ENCODE measurements around the gene MEIOSIN. TPM values are rescaled to one million over a fixed set of nuclear protein-coding genes. Genes with fewer than 3 reads are reported as not detected.

The MEIOSIN gene
- polyA plus RNA-seq, 1 donor (not counting 4 experiments of a cell fraction or from before 2014, with no cell fraction given): not detected

- Histone ChIP-seq H2AFZ (ENCODE audit: control insufficient read depth, low read length) (no peak overlapping the region), H3K9me3 (ENCODE audit: control insufficient read depth, low read depth, low read length) (no peaks in the 10 kb centered on the region), H3K27me3 (ENCODE audit: control insufficient read depth, extremely low read depth, insufficient read depth, low read length) (no peaks in the 10 kb centered on the region), H3K27ac (ENCODE audit: control insufficient read depth, insufficient read depth, low read length) (no peak overlapping the region), H3K9ac (ENCODE audit: control insufficient read depth, extremely low read depth, insufficient read depth, low read length) (no peak overlapping the region), H3K79me2 (ENCODE audit: control insufficient read depth, insufficient read depth, low read length) (peaks cover 40% of the 10 kb centered on the region), H3K4me3 (ENCODE audit: control insufficient read depth in 2 of 3, extremely low read depth in 1 of 3, insufficient read depth in 2 of 3, low read depth in 1 of 3, low read length in 3 of 3) (no peak overlapping the region), H3K9me1 (ENCODE audit: control insufficient read depth, extremely low read depth, insufficient read depth, low read length) (no peaks in the 10 kb centered on the region), H4K20me1 (ENCODE audit: control insufficient read depth, extremely low read depth, insufficient read depth, low read length) (no peaks in the 10 kb centered on the region), H3K4me2 (ENCODE audit: control insufficient read depth, extremely low read depth, insufficient read depth, low read depth, low read length) (no peak overlapping the region), H3K36me3 (ENCODE audit: control insufficient read depth in 2 of 2, extremely low read depth in 1 of 2, insufficient read depth in 2 of 2, low read length in 2 of 2) (peaks cover 14 to 19% of the 10 kb centered on the region in 2 experiments), H3K4me1 (ENCODE audit: control insufficient read depth, extremely low read depth, insufficient read depth, low read length) (peaks cover 11% of the 10 kb centered on the region)
- FAIRE-seq: no peak
- TF ChIP-seq CTCF (optimal IDR thresholded peaks at IDR 0.05 in 1 of 3, IDR thresholded peaks at IDR 0.05 in 1 of 3, conservative IDR thresholded peaks at IDR 0.05 in 1 of 3; ENCODE audit: extremely low read depth in 1 of 3, insufficient read depth in 2 of 3, low read length in 3 of 3): no peak
- no peak for TF ChIP-seq EZH2 (IDR thresholded peaks at IDR 0.05; ENCODE audit: low read length)
- dilution Hi-C loops (cut with MboI; ENCODE audit: extremely low pct_ligation_motif_present, low sequenced_read_pairs): no loop called here
- DNase-seq (ENCODE audit: low read depth, low spot score): no peak
These were observed 20.1 kb upstream of the MEIOSIN start for GRCh38 chr19:45713141-45713540.

GRCh38 chr19:45715139-45715538, 18.1 kb upstream of the MEIOSIN start:
- dilution Hi-C loops (cut with MboI; ENCODE audit: extremely low pct_ligation_motif_present, low sequenced_read_pairs): no loop called here
- no peak overlapping the region for H2AFZ ChIP-seq (ENCODE audit: control insufficient read depth, low read length)
- no peak overlapping the region for H3K4me2 ChIP-seq (ENCODE audit: control insufficient read depth, extremely low read depth, insufficient read depth, low read depth, low read length)
- FAIRE-seq (no peak), DNase-seq (ENCODE audit: low read depth, low spot score) (no peak)
- H3K79me2 ChIP-seq (ENCODE audit: control insufficient read depth, insufficient read depth, low read length): peaks cover 57% of the 10 kb centered on the region
- peaks cover 15% of the 10 kb centered on the region for H3K4me1 ChIP-seq (ENCODE audit: control insufficient read depth, extremely low read depth, insufficient read depth, low read length)
- peaks cover 18 to 22% of the 10 kb centered on the region in 2 experiments for H3K36me3 ChIP-seq (ENCODE audit: control insufficient read depth in 2 of 2, extremely low read depth in 1 of 2, insufficient read depth in 2 of 2, low read length in 2 of 2)
- H3K27me3 ChIP-seq (ENCODE audit: control insufficient read depth, extremely low read depth, insufficient read depth, low read length): no peaks in the 10 kb centered on the region
- H3K9ac ChIP-seq (ENCODE audit: control insufficient read depth, extremely low read depth, insufficient read depth, low read length): no peak overlapping the region
- TF ChIP-seq EZH2 (IDR thresholded peaks at IDR 0.05; ENCODE audit: low read length) (no peak), CTCF (optimal IDR thresholded peaks at IDR 0.05 in 1 of 3, IDR thresholded peaks at IDR 0.05 in 1 of 3, conservative IDR thresholded peaks at IDR 0.05 in 1 of 3; ENCODE audit: extremely low read depth in 1 of 3, insufficient read depth in 2 of 3, low read length in 3 of 3) (no peak)
- no peaks in the 10 kb centered on the region for H3K9me1 ChIP-seq (ENCODE audit: control insufficient read depth, extremely low read depth, insufficient read depth, low read length)
- no peaks in the 10 kb centered on the region for H3K9me3 ChIP-seq (ENCODE audit: control insufficient read depth, low read depth, low read length)
- no peak overlapping the region for H3K4me3 ChIP-seq (ENCODE audit: control insufficient read depth in 2 of 3, extremely low read depth in 1 of 3, insufficient read depth in 2 of 3, low read depth in 1 of 3, low read length in 3 of 3)
- H4K20me1 ChIP-seq (ENCODE audit: control insufficient read depth, extremely low read depth, insufficient read depth, low read length): no peaks in the 10 kb centered on the region
- H3K27ac ChIP-seq (ENCODE audit: control insufficient read depth, insufficient read depth, low read length): no peak overlapping the region

All from keratinocyte (primary cell).